Calu3 (cell line): ENCODE results near the gene ATP11A. TPM values are rescaled to one million over a fixed set of nuclear protein-coding genes. Genes with fewer than 3 reads are reported as not detected.
"Not testable (repeated sequence)": the region's sequence is repeated elsewhere in the genome, so short reads cannot be mapped to it uniquely, and the experiment has no call there.

Experiments used
- BruUV-seq: library from RNA; stranded (reverse); fragments of 400-500 nt; replicated peaks from 2 replicates; lab custom pipeline; 2021; lab: Mats Ljungman, UMichigan
- CTCF ChIA-PET: fragments of 300-600 bp; sonication (Branson Sonifier 250); formaldehyde crosslinking; loops from one replicate; lab custom pipeline; 2022; ENCODE audit warnings: antibody characterized with exemption; lab: Charles Lee
- DNase-seq: peaks from one replicate; pipeline ENCODE4 v3.0.0; 2022
- H3K27ac Mint-ChIP-seq: one replicate; pipeline ENCODE4 v1.8.0; 2022; ENCODE audit warnings: mixed read lengths; ENCODE audit not compliant: unreplicated experiment
- H3K27me3 Mint-ChIP-seq: one replicate; pipeline ENCODE4 v1.8.0; 2022; ENCODE audit warnings: mixed read lengths; ENCODE audit not compliant: unreplicated experiment
- H3K36me3 Mint-ChIP-seq: one replicate; pipeline ENCODE4 v1.8.0; 2022; ENCODE audit warnings: mild to moderate bottlenecking, moderate library complexity, mixed read lengths; ENCODE audit not compliant: insufficient read depth, unreplicated experiment
- H3K4me1 Mint-ChIP-seq: one replicate; pipeline ENCODE4 v1.8.0; 2022; ENCODE audit warnings: mild to moderate bottlenecking, low read depth, mixed read lengths; ENCODE audit not compliant: unreplicated experiment
- H3K4me3 Mint-ChIP-seq: one replicate; pipeline ENCODE4 v1.8.0; 2022; ENCODE audit warnings: mild to moderate bottlenecking, low read depth, moderate library complexity, mixed read lengths; ENCODE audit not compliant: unreplicated experiment
- H3K9me3 Mint-ChIP-seq: one replicate; pipeline ENCODE4 v1.8.0; 2022; ENCODE audit warnings: low read depth, mixed read lengths; ENCODE audit not compliant: unreplicated experiment
- CTCF ChIP-seq: fragments of 200-600 bp; IDR thresholded peaks from one replicate; pipeline ENCODE4 v1.8.0; 2022; ENCODE audit warnings: antibody characterized with exemption; ENCODE audit not compliant: unreplicated experiment
- intact Hi-C: fragments of 100-400 bp; cut with micrococcal nuclease; formaldehyde crosslinking; loops from one replicate; pipeline ENCODE4 v1.10.0; 2022; ENCODE audit not compliant: unreplicated experiment
- total RNA-seq: library from RNA; stranded (reverse); gene quantifications from 2 replicates; pipeline ENCODE4 v1.2.3, GENCODE V29; 2022

ATP11A gene
- total RNA-seq, 1 experiment from 2014 or later, result 115 TPM

- no peak for TF ChIP-seq CTCF
- Mint-ChIP-seq H3K4me1 (no peaks in the 10 kb centered on the region), H3K4me3 (no peak overlapping the region), H3K9me3 (no peaks in the 10 kb centered on the region), H3K27ac (no peak overlapping the region), H3K36me3 (no peaks in the 10 kb centered on the region), H3K27me3 (no peaks in the 10 kb centered on the region)
- no peak for DNase-seq
- BruUV-seq, result no TSS peak
- CTCF ChIA-PET, result no interaction called here
- intact Hi-C loops, result no loop called here
These were observed 6.3 kb upstream of the ATP11A start for GRCh38 chr13:112683581-112683980.

- Mint-ChIP-seq H3K4me1 (no peaks in the 10 kb centered on the region), H3K9me3 (no peaks in the 10 kb centered on the region), H3K27me3 (no peaks in the 10 kb centered on the region), H3K36me3 (no peaks in the 10 kb centered on the region), H3K4me3 (no peak overlapping the region), H3K27ac (no peak overlapping the region)
- CTCF ChIA-PET, result no interaction called here
- no TSS peak for BruUV-seq
- DNase-seq, result no peak
- TF ChIP-seq CTCF, result no peak
- intact Hi-C loops, result no loop called here
These were observed 5.6 kb upstream of the ATP11A start for GRCh38 chr13:112684071-112684845.

GRCh38 chr13:112685189-112685805, 4.5 kb upstream of the ATP11A start:
- H3K27ac Mint-ChIP-seq, result peak overlapping the region; percentile 74
- DNase-seq, H3K4me1 Mint-ChIP-seq, H3K4me3 Mint-ChIP-seq, BruUV-seq, H3K27me3 Mint-ChIP-seq, H3K9me3 Mint-ChIP-seq, H3K36me3 Mint-ChIP-seq, intact Hi-C loops: not testable (repeated sequence)
- CTCF ChIA-PET, result interaction anchor here (1.0 kb wide), 1 partner anchor 16 kb away, joined by 4 read pairs; no protein-coding TSS in a partner anchor

GRCh38 chr13:112685896-112686295, 3.9 kb upstream of the ATP11A start:
- intact Hi-C loops, result no loop called here
- peak overlapping the region; percentile 73 for H3K27ac Mint-ChIP-seq
- no TSS peak for BruUV-seq
- no peaks in the 10 kb centered on the region for H3K9me3 Mint-ChIP-seq
- no peaks in the 10 kb centered on the region for H3K4me1 Mint-ChIP-seq
- DNase-seq, result peak; percentile 42
- no peak for TF ChIP-seq CTCF
- no peaks in the 10 kb centered on the region for H3K27me3 Mint-ChIP-seq
- CTCF ChIA-PET, result interaction anchor here (1.0 kb wide), 1 partner anchor 16 kb away, joined by 4 read pairs; no protein-coding TSS in a partner anchor
- no peak overlapping the region for H3K4me3 Mint-ChIP-seq
- H3K36me3 Mint-ChIP-seq, result peaks cover 5% of the 10 kb centered on the region
